Measurements from ENCODE around the gene GRIN1.

The GRIN1 gene

DNA sequence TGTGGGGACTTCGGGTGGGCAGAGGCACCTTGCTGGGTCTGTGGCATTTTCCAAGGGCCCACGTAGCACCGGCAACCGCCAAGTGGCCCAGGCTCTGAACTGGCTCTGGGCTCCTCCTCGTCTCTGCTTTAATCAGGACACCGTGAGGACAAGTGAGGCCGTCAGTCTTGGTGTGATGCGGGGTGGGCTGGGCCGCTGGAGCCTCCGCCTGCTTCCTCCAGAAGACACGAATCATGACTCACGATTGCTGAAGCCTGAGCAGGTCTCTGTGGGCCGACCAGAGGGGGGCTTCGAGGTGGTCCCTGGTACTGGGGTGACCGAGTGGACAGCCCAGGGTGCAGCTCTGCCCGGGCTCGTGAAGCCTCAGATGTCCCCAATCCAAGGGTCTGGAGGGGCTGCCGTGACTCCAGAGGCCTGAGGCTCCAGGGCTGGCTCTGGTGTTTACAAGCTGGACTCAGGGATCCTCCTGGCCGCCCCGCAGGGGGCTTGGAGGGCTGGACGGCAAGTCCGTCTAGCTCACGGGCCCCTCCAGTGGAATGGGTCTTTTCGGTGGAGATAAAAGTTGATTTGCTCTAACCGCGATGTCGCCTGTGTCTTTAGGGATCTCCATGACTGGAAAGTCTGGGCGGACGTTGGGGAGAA, 30.2 kb upstream of the GRIN1 start:
- in situ Hi-C loops (cut with MboI; ENCODE audit: low sequenced_read_pairs, unreplicated experiment): no loop called here
- peak; percentile 32 for DNase-seq (ENCODE audit: low spot score)
- TF ChIP-seq, protein P1, sequence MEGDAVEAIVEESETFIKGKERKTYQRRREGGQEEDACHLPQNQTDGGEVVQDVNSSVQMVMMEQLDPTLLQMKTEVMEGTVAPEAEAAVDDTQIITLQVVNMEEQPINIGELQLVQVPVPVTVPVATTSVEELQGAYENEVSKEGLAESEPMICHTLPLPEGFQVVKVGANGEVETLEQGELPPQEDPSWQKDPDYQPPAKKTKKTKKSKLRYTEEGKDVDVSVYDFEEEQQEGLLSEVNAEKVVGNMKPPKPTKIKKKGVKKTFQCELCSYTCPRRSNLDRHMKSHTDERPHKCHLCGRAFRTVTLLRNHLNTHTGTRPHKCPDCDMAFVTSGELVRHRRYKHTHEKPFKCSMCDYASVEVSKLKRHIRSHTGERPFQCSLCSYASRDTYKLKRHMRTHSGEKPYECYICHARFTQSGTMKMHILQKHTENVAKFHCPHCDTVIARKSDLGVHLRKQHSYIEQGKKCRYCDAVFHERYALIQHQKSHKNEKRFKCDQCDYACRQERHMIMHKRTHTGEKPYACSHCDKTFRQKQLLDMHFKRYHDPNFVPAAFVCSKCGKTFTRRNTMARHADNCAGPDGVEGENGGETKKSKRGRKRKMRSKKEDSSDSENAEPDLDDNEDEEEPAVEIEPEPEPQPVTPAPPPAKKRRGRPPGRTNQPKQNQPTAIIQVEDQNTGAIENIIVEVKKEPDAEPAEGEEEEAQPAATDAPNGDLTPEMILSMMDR (IDR thresholded peaks at IDR 0.05; ENCODE audit: borderline replicate concordance, control extremely low read depth, extremely low read depth, insufficient read depth, missing control alignments): no peak

DNA sequence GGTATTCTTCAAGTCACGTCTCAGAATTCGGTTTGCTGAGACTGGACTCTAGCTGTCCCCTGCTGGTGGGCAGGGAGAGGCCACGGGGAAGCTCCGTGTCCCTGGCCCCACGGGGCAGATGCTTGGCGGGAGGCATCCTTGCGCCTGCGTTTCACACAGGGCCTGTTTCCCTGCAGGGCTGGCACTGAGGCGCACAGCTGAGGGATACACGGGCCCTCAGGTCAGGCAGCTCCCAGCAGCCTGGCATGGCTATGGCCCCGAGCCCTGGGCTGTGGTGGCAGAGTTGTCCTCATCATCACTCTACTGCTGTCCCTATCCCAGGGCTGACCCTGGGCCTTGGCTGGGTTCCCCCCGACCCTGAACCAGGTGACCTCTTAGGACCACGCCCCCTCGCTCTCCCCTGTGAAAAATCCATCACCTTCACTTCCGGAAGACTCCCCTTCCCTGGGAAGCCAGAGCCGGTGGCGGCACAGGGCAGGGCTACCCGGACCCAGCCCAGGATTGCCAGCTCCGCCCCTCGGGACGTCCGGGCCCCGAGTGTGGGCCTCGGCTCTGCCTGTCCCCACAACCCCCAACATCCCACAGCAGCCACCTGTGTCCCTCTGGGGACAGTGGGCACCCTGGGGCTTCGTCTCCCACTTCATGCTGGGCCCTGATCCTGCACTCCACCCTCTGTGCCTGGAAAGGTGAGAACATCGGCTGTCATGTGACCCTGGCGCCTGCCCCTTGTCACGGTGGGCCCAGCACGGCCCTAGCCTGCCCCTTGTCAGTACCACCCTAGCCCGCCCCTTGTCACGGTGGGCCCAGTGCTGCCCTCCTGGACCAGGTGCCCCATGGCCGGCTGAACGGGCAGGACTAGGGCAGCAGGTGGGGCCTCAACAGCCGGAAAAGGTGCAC, 29.5 kb upstream of the GRIN1 start:
- TF ChIP-seq, protein P1 (IDR thresholded peaks at IDR 0.05; ENCODE audit: borderline replicate concordance, control extremely low read depth, extremely low read depth, insufficient read depth, missing control alignments): no peak
- in situ Hi-C loops (cut with MboI; ENCODE audit: low sequenced_read_pairs, unreplicated experiment): no loop called here
- peak; percentile 19 for DNase-seq (ENCODE audit: low spot score)

DNA sequence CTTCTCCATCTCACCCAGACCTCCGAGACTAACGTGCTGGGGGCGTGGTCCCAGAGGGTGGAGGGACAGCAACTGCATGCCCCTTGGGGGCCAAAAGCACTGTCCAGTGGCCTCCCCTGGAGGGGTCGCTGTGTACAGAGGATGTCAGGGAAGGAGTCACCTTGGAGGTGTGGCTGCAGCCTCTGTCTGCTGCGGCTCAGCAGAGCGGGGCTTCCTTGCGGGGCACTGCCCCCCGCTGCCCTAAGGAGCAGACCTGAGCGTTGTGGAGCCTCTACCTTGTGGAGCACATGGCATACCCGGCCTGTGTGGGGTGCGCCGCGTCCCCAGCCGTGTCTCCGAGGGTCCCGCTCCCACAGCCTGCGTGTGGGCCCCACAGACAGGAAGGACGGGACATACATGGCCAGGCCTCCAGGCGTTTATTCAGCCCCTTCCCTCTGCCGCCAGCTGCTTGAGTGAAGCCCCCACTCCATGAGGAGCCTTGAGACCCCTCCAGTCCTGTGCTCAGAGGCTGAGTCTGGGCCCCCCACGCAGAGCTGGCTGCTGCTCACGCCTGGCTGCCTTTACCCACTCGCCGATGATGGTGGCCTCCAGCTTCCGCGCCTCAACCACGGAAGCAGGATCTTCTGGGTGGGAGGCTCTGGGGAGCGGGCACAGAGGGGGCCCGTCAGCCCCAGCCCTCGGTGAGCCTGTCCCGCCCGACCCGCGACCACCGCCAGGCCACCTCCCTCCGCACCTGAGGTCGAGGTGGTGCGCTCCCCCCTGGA, 28.6 kb upstream of the GRIN1 start:
- in situ Hi-C loops (cut with MboI; ENCODE audit: low sequenced_read_pairs, unreplicated experiment): no loop called here
- peak; percentile 27 for DNase-seq (ENCODE audit: low spot score)
- TF ChIP-seq, protein P1 (IDR thresholded peaks at IDR 0.05; ENCODE audit: borderline replicate concordance, control extremely low read depth, extremely low read depth, insufficient read depth, missing control alignments): no peak

DNA sequence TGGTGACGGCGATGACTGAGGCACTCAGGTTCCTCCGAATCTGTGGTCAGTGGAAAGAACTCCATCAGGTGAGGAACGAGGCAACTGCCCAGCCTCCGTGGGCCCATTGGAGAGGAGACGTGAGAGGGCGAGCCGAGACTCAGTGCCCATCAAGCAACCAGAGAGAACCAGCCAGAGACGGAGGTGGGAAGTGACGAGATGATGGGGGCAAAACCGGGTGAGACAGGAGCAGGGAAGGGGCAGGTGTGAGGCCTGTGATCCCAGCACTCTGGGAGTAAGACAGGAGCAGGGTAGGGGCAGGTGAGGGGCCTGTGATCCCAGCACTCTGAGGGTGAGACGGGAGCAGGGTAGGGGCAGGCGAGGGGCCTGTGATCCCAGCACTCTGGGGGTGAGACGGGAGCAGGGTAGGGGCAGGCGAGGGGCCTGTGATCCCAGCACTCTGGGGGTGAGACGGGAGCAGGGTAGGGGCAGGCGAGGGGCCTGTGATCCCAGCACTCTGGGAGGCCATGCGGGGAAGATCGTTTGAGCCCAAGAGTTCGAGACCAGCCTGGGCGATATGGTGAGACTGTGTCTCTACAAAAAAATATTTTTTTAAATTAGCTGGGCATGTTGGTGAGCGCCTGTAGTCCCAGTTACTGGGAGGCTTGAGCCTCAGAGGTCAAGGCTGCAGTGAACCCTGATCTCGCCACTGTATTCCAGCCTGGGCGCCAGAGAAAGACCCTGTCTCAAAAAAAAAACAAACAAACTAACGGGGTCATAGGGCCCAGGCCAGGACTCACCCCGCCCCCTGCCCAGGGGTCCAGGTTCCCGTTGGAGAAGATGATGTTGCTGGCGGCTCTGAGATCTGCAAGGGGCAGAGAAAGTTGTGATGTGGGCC, 27.8 kb upstream of the GRIN1 start:
- DNase-seq (ENCODE audit: low spot score): peak; percentile 17
- TF ChIP-seq, protein P1 (IDR thresholded peaks at IDR 0.05; ENCODE audit: borderline replicate concordance, control extremely low read depth, extremely low read depth, insufficient read depth, missing control alignments): no peak
- in situ Hi-C loops (cut with MboI; ENCODE audit: low sequenced_read_pairs, unreplicated experiment): no loop called here

DNA sequence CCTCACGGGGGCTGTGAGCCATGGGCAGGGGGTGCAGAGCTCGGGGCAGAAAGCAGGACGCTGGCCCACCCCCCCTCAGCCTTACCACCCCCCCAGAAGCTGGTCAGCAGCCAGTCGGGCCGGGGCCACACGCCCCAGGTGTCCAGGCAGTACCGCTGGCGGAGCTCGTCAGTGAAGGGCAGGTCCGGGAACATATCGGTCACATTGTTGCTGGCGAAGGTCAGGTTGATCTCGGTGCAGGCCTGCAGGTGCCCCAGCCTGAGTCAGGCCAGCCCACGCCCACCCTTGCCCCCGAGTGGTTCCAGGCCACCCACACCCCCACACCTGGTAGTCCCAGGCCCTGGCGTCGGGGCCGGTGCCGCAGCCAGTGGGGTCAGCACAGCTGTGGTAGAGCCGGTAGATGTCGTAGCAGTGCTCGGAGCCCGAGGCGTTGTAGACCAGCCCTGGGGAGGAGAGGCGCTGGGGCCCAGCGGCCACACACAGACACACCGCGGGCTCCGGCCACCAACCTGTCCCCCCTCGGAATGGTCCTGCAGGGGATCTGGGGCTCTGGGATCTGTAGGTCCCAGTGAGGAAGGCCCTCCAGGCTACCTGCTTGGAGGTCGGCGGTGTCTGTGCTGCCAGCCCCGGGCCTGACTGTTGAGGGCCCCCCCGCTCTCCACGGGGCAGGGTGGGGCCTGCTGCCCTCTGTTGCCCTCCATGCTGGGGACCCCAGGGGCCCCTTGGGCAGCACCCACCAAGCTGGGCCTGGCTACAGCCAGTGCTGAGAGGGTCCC, 27.0 kb upstream of the GRIN1 start:
- peak; percentile 15 for DNase-seq (ENCODE audit: low spot score)
- TF ChIP-seq, protein P1 (IDR thresholded peaks at IDR 0.05; ENCODE audit: borderline replicate concordance, control extremely low read depth, extremely low read depth, insufficient read depth, missing control alignments): no peak
- in situ Hi-C loops (cut with MboI; ENCODE audit: low sequenced_read_pairs, unreplicated experiment): no loop called here
